MM.1S (cell line): ENCODE data around the gene PLCG2.

ENCODE experiments used
- DNase-seq: peaks from one replicate; pipeline ENCODE4 v3.0.0-alpha.2; 2015
- H2AFZ ChIP-seq: fragments of 300-600 bp; sonication (generic); 2 replicates; pipeline ENCODE4 v1.6.0; 2016; ENCODE audit warnings: antibody characterized with exemption, low read length
- H3F3A ChIP-seq: fragments of 300-600 bp; sonication (generic); 2 replicates; pipeline ENCODE4 v1.6.1; 2016; ENCODE audit warnings: mild to moderate bottlenecking, antibody characterized with exemption, low read length, moderate library complexity, mixed read lengths; ENCODE audit not compliant: insufficient read depth
- H3K27ac ChIP-seq: fragments of 300-600 bp; sonication (generic); 2 replicates; pipeline ENCODE4 v1.5.1; 2016; ENCODE audit warnings: mild to moderate bottlenecking, low read length
- H3K27me3 ChIP-seq: fragments of 300-600 bp; sonication (generic); replicated peaks from 2 replicates; pipeline ENCODE4 v1.6.0; 2016; ENCODE audit warnings: low read length; ENCODE audit not compliant: insufficient read depth
- H3K36me3 ChIP-seq: fragments of 300-600 bp; sonication (generic); replicated peaks from 2 replicates; pipeline ENCODE4 v1.6.1; 2016; ENCODE audit warnings: mild to moderate bottlenecking, low read length, mixed read lengths; ENCODE audit not compliant: insufficient read depth
- H3K4me1 ChIP-seq: fragments of 300-600 bp; sonication (generic); 2 replicates; pipeline ENCODE4 v1.6.1; 2016; ENCODE audit warnings: low read length, mixed read lengths
- H3K4me2 ChIP-seq: fragments of 300-600 bp; sonication (generic); 2 replicates; pipeline ENCODE4 v1.6.0; 2016; ENCODE audit warnings: low read depth, low read length
- H3K4me3 ChIP-seq: fragments of 300-600 bp; sonication (generic); 2 replicates; pipeline ENCODE4 v1.5.1; 2016; ENCODE audit warnings: low read length, mixed read lengths
- H3K79me2 ChIP-seq: fragments of 300-600 bp; sonication (generic); 2 replicates; pipeline ENCODE4 v1.6.1; 2016; ENCODE audit warnings: mixed run types, low read length, mixed read lengths
- H3K9ac ChIP-seq: fragments of 300-600 bp; sonication (generic); 2 replicates; pipeline ENCODE4 v1.6.1; 2016; ENCODE audit warnings: low read length, mixed read lengths
- H3K9me2 ChIP-seq: fragments of 300-600 bp; sonication (generic); replicated peaks from 2 replicates; pipeline ENCODE4 v1.6.1; 2016; ENCODE audit warnings: mild to moderate bottlenecking, low read length, mixed read lengths; ENCODE audit not compliant: insufficient read depth
- H3K9me3 ChIP-seq: fragments of 300-600 bp; sonication (generic); replicated peaks from 2 replicates; pipeline ENCODE4 v1.6.1; 2016; ENCODE audit warnings: mild to moderate bottlenecking, low read length, mixed read lengths; ENCODE audit not compliant: insufficient read depth
- H4K20me1 ChIP-seq: fragments of 300-600 bp; sonication (generic); 2 replicates; pipeline ENCODE4 v1.6.1; 2016; ENCODE audit warnings: mild to moderate bottlenecking, low read length, moderate library complexity, mixed read lengths; ENCODE audit not compliant: insufficient read depth
- EZH2 ChIP-seq: fragments of 300-600 bp; sonication (generic); optimal IDR thresholded peaks from 2 replicates; pipeline ENCODE3; 2017; ENCODE audit warnings: low read depth, mild to moderate bottlenecking, antibody characterized with exemption, low read length, mixed read lengths
- EZH2phosphoT487 ChIP-seq: fragments of 300-600 bp; sonication (generic); IDR thresholded peaks from 2 replicates; pipeline ENCODE4 v1.6.1; 2018; ENCODE audit warnings: antibody characterized with exemption, low read length
- TF ChIP-seq, protein P1 (sequence below): fragments of 300-600 bp; sonication (generic); IDR thresholded peaks from 2 replicates; pipeline ENCODE4 v1.5.1; 2016; ENCODE audit warnings: antibody characterized with exemption, low read length, mixed read lengths

Gene PLCG2

DNA sequence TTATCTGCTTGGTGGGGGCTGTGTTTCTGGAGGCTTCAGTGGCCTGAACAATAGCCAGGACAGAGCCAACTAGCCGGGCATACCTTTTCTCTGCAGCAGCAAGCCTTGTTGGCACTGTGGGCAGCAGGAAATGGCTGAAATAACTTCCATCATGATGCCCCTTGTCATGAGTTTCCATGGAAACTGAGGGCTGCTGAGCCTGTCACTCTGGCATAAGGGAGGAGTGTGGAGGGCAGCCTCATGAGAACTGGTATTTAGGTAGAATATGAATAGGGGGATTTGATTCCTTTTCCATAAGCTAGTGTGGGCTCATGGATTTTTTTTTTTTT lies 39.4 kb downstream of the PLCG2 start:
- H3K4me1 ChIP-seq = peaks cover 43% of the 10 kb centered on the region
- H3K27me3 ChIP-seq = no peaks in the 10 kb centered on the region
- H3K36me3 ChIP-seq = no peaks in the 10 kb centered on the region
- H3K27ac ChIP-seq = peak overlapping the region; percentile 100
- DNase-seq = no peak
- no peak overlapping the region for H2AFZ ChIP-seq
- peak overlapping the region; percentile 96; the same call in 1 of the 2 replicates for H3K4me2 ChIP-seq
- H3K9me3 ChIP-seq = no peaks in the 10 kb centered on the region
- H3K79me2 ChIP-seq = peaks cover 40% of the 10 kb centered on the region
- peak overlapping the region; percentile 95 for H3K9ac ChIP-seq
- peaks cover 40% of the 10 kb centered on the region for H3F3A ChIP-seq
- TF ChIP-seq EZH2phosphoT487 (no peak), EZH2 (no peak)
- TF ChIP-seq, protein P1, sequence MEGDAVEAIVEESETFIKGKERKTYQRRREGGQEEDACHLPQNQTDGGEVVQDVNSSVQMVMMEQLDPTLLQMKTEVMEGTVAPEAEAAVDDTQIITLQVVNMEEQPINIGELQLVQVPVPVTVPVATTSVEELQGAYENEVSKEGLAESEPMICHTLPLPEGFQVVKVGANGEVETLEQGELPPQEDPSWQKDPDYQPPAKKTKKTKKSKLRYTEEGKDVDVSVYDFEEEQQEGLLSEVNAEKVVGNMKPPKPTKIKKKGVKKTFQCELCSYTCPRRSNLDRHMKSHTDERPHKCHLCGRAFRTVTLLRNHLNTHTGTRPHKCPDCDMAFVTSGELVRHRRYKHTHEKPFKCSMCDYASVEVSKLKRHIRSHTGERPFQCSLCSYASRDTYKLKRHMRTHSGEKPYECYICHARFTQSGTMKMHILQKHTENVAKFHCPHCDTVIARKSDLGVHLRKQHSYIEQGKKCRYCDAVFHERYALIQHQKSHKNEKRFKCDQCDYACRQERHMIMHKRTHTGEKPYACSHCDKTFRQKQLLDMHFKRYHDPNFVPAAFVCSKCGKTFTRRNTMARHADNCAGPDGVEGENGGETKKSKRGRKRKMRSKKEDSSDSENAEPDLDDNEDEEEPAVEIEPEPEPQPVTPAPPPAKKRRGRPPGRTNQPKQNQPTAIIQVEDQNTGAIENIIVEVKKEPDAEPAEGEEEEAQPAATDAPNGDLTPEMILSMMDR = no peak
- no peaks in the 10 kb centered on the region for H4K20me1 ChIP-seq
- no peak overlapping the region for H3K4me3 ChIP-seq
- no peaks in the 10 kb centered on the region for H3K9me2 ChIP-seq

DNA sequence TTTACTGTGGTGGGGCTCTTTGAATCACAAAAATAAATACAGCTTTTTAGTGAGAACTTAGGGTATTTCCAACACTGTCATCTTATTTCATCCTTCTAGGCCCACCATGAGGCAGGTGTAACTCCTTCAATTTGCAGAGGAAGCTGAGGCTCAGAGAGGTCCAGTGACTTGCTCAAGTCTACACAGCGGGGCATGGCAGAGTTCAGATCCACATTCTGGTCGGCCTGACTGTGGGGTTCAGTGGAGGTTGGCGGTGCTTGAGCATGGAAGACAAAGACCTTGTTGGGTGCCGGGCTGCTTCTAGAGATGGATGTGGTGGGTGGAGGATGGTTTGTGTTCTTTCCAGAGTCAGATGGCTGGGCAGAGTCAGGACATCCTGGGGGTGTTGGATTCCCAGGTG lies 39.8 kb downstream of the PLCG2 start:
- H3K9me2 ChIP-seq = no peaks in the 10 kb centered on the region
- H3K27ac ChIP-seq = peak overlapping the region; percentile 100; the same call in 1 of the 2 replicates
- H3K27me3 ChIP-seq = no peaks in the 10 kb centered on the region
- DNase-seq = no peak
- TF ChIP-seq, protein P1 = no peak
- TF ChIP-seq EZH2 = no peak
- no peak for TF ChIP-seq EZH2phosphoT487
- no peak overlapping the region for H3K4me2 ChIP-seq
- H3K4me1 ChIP-seq = peaks cover 43% of the 10 kb centered on the region
- no peak overlapping the region for H3K4me3 ChIP-seq
- no peaks in the 10 kb centered on the region for H3K36me3 ChIP-seq
- no peak overlapping the region for H2AFZ ChIP-seq
- H4K20me1 ChIP-seq = no peaks in the 10 kb centered on the region
- H3K79me2 ChIP-seq = peaks cover 36% of the 10 kb centered on the region
- peaks cover 40% of the 10 kb centered on the region for H3F3A ChIP-seq
- no peaks in the 10 kb centered on the region for H3K9me3 ChIP-seq
- H3K9ac ChIP-seq = peak overlapping the region; percentile 95; the same call in 1 of the 2 replicates

DNA sequence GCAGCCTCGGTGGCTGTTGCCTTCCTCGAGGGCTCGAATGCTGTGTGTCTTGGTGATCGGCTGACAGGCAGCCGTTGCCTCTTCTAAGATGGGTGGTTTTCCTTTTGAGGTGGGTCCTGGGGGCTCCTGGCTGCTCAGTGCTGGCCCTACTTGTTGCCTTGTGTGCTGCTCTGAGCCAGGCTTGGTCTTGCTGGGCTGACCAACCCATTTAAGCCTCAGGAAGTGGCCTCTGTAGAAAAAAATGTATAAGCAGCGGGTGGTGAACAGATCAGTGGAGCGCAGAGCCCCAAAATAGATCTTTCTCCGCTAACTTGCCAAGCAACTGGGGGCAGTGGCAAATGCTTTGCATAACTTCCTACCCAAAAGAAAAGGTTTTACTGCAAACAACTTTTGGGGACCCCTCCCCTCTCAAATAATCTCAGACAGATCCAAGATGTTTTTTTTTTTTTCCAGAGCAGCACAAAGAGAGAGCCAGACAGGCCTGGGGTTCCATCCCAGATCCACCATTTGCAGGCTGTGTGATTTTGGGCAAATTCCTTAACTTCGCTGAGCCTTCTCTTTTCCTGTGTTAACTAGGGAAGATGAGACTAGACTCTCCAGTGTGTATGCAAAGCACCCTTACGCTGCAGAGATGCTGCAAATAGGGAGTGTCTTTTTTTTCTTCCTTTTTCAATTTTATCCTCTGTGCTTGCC lies 42.5 kb downstream of the PLCG2 start:
- no peaks in the 10 kb centered on the region for H3K27me3 ChIP-seq
- peak overlapping the region; percentile 99 for H3K27ac ChIP-seq
- DNase-seq = peak; percentile 76
- TF ChIP-seq EZH2phosphoT487 (no peak), EZH2 (no peak)
- TF ChIP-seq, protein P1 = no peak
- H3K9ac ChIP-seq = peak overlapping the region; percentile 83
- H3K4me2 ChIP-seq = peak overlapping the region; percentile 77
- H2AFZ ChIP-seq = no peak overlapping the region
- H3F3A ChIP-seq = peaks cover 40% of the 10 kb centered on the region
- H3K9me3 ChIP-seq = no peaks in the 10 kb centered on the region
- no peaks in the 10 kb centered on the region for H3K36me3 ChIP-seq
- peaks cover 39% of the 10 kb centered on the region for H3K4me1 ChIP-seq
- peak overlapping the region; percentile 45 for H3K4me3 ChIP-seq
- H4K20me1 ChIP-seq = no peaks in the 10 kb centered on the region
- no peaks in the 10 kb centered on the region for H3K9me2 ChIP-seq
- peaks cover 36% of the 10 kb centered on the region for H3K79me2 ChIP-seq
